ENCODE data around the gene ARHGAP40.

GRCh38 chr20:38588303-38588702, 13.3 kb upstream of the ARHGAP40 start:
- TF ChIP-seq CTCF (IDR thresholded peaks at IDR 0.05) (no peak), POLR2AphosphoS5 (IDR thresholded peaks at IDR 0.05) (no peak), EP300 (IDR thresholded peaks at IDR 0.05) (no peak), POLR2A (IDR thresholded peaks at IDR 0.05) (no peak)
